ENCODE measurements around the gene DHRSX. TPM values are rescaled to one million over a fixed set of nuclear protein-coding genes. Genes with fewer than 3 reads are reported as not detected.

Gene DHRSX
- polyA plus RNA-seq, 2 of the 4 experiments (the other 2 are of a cell fraction), result 32.1 to 56.3 TPM

DNA sequence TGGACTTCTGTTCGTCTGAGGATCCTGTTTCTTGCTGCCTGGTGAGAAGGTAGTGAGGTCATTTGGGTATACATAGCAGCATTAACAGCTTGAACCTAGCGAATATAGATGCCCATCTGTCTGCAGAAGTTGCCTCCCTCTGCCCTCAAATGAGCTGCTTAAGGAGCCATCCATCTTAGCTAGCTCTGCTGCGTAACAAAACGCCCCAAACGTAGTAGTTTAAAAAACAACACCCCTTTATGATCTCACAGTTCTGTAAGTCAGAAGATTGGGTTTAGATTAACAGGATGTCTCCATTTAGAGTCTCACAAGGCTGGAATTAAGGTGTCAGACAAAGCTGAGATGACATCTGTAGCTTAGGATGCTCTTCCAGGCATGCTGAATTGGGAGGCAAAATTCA is 185.3 kb downstream of the DHRSX start:
- peaks cover 14% of the 10 kb centered on the region for H3K4me1 ChIP-seq
- FAIRE-seq (no peak), ATAC-seq (no peak), DNase-seq (ENCODE audit: low read depth in 1 of 2, low spot score in 1 of 2) (no peak)
- no peak overlapping the region for H3K4me2 ChIP-seq
- peaks cover 4% of the 10 kb centered on the region; the same call in 2 of the 3 replicates for H3K9me3 ChIP-seq
- 82% methylated on average over 5 of the region's 5 CpGs for whole genome bisulfite sequencing (ENCODE audit: missing lambda C conversion rate)
- CTCF ChIA-PET, result no interaction called here
- H3K27ac ChIP-seq, result no peak overlapping the region
- no peak overlapping the region for H3K4me3 ChIP-seq
- TF ChIP-seq ZC3H11A (IDR thresholded peaks at IDR 0.05) (no peak), TP53 (CRISPR knock-in tag; IDR thresholded peaks at IDR 0.05) (no peak), EP300 (IDR thresholded peaks at IDR 0.05) (no peak), POLR2AphosphoS2 (conservative IDR thresholded peaks at IDR 0.05; ENCODE audit: low read length) (no peak), BHLHE40 (IDR thresholded peaks at IDR 0.05; ENCODE audit: low read depth, low read length) (no peak), KDM5A (IDR thresholded peaks at IDR 0.05) (no peak), RARB (CRISPR knock-in tag; IDR thresholded peaks at IDR 0.05) (no peak), SMC3 (IDR thresholded peaks at IDR 0.05) (no peak), GATA3 (IDR thresholded peaks at IDR 0.05; ENCODE audit: borderline replicate concordance) (no peak), CBX2 (IDR thresholded peaks at IDR 0.05; ENCODE audit: borderline replicate concordance, low read depth) (no peak), CHD2 (IDR thresholded peaks at IDR 0.05; ENCODE audit: low read length, partially characterized antibody) (no peak), FOSB (CRISPR knock-in tag; IDR thresholded peaks at IDR 0.05) (no peak), ZFP36 (IDR thresholded peaks at IDR 0.05; ENCODE audit: borderline replicate concordance, partially characterized antibody) (no peak)
- TF ChIP-seq, protein P1, sequence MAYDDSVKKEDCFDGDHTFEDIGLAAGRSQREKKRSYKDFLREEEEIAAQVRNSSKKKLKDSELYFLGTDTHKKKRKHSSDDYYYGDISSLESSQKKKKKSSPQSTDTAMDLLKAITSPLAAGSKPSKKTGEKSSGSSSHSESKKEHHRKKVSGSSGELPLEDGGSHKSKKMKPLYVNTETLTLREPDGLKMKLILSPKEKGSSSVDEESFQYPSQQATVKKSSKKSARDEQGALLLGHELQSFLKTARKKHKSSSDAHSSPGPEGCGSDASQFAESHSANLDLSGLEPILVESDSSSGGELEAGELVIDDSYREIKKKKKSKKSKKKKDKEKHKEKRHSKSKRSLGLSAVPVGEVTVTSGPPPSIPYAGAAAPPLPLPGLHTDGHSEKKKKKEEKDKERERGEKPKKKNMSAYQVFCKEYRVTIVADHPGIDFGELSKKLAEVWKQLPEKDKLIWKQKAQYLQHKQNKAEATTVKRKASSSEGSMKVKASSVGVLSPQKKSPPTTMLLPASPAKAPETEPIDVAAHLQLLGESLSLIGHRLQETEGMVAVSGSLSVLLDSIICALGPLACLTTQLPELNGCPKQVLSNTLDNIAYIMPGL (CRISPR knock-in tag; IDR thresholded peaks at IDR 0.05; ENCODE audit: borderline replicate concordance), result no peak
- TF ChIP-seq, protein P2, sequence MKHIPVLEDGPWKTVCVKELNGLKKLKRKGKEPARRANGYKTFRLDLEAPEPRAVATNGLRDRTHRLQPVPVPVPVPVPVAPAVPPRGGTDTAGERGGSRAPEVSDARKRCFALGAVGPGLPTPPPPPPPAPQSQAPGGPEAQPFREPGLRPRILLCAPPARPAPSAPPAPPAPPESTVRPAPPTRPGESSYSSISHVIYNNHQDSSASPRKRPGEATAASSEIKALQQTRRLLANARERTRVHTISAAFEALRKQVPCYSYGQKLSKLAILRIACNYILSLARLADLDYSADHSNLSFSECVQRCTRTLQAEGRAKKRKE (CRISPR knock-in tag; IDR thresholded peaks at IDR 0.05; ENCODE audit: low read depth), result no peak
- TF ChIP-seq, protein P3, sequence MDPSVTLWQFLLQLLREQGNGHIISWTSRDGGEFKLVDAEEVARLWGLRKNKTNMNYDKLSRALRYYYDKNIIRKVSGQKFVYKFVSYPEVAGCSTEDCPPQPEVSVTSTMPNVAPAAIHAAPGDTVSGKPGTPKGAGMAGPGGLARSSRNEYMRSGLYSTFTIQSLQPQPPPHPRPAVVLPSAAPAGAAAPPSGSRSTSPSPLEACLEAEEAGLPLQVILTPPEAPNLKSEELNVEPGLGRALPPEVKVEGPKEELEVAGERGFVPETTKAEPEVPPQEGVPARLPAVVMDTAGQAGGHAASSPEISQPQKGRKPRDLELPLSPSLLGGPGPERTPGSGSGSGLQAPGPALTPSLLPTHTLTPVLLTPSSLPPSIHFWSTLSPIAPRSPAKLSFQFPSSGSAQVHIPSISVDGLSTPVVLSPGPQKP (IDR thresholded peaks at IDR 0.05; ENCODE audit: low read depth, low read length), result no peak
- POLR2A ChIA-PET, result no interaction called here

DNA sequence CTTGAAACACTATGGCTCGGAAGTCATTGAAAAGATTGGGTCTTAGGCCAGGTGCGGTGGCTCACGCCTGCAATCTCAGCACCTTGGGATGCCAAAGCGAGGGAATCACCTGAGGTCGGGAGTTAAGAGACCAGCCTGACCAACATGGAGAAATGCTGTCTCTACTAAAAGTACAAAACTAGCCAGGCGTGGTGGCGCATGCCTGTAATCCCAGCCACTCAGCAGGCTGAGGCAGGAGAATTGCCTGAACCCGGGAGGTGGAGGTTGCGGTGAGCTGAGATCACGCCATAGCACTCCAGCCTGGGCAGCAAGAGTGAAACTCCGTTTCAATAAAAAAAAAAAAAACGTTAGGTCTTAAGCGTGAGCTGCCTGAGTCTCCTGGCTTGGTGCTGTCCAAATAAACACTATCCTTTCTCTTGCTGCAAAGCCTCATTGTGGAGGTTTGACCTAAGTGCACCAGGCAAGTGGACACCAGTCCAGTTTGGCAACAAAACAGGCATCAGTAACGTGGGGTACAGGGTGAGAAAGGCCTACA is 185.9 kb downstream of the DHRSX start:
- TF ChIP-seq CBX2 (IDR thresholded peaks at IDR 0.05; ENCODE audit: borderline replicate concordance, low read depth) (no peak), NFE2L2 (conservative IDR thresholded peaks at IDR 0.05; ENCODE audit: low read length) (no peak), TFCP2L1 (CRISPR knock-in tag; IDR thresholded peaks at IDR 0.05) (no peak), JUNB (IDR thresholded peaks at IDR 0.05) (no peak), TP53 (CRISPR knock-in tag; IDR thresholded peaks at IDR 0.05) (no peak), FOSB (CRISPR knock-in tag; IDR thresholded peaks at IDR 0.05) (no peak), MAFK (IDR thresholded peaks at IDR 0.05; ENCODE audit: partially characterized antibody) (no peak), HOXB13 (CRISPR knock-in tag; IDR thresholded peaks at IDR 0.05; ENCODE audit: low read depth) (no peak), FOSL2 (IDR thresholded peaks at IDR 0.05) (no peak), FOSL2 (CRISPR knock-in tag; IDR thresholded peaks at IDR 0.05) (no peak), CHD4 (IDR thresholded peaks at IDR 0.05; ENCODE audit: borderline replicate concordance) (no peak), FOXS1 (CRISPR knock-in tag; IDR thresholded peaks at IDR 0.05) (no peak), RARB (CRISPR knock-in tag; IDR thresholded peaks at IDR 0.05) (no peak), BHLHE40 (IDR thresholded peaks at IDR 0.05; ENCODE audit: low read depth, low read length) (no peak)
- TF ChIP-seq, protein P4, sequence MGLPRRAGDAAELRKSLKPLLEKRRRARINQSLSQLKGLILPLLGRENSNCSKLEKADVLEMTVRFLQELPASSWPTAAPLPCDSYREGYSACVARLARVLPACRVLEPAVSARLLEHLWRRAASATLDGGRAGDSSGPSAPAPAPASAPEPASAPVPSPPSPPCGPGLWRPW (IDR thresholded peaks at IDR 0.05), result no peak
- TF ChIP-seq, protein P5, sequence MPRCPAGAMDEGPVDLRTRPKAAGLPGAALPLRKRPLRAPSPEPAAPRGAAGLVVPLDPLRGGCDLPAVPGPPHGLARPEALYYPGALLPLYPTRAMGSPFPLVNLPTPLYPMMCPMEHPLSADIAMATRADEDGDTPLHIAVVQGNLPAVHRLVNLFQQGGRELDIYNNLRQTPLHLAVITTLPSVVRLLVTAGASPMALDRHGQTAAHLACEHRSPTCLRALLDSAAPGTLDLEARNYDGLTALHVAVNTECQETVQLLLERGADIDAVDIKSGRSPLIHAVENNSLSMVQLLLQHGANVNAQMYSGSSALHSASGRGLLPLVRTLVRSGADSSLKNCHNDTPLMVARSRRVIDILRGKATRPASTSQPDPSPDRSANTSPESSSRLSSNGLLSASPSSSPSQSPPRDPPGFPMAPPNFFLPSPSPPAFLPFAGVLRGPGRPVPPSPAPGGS (IDR thresholded peaks at IDR 0.05), result no peak
- TF ChIP-seq, protein P1 (CRISPR knock-in tag; IDR thresholded peaks at IDR 0.05; ENCODE audit: borderline replicate concordance), result no peak
- TF ChIP-seq, protein P3 (IDR thresholded peaks at IDR 0.05; ENCODE audit: low read depth, low read length), result no peak
- ChIA-PET POLR2A (no interaction called here), CTCF (no interaction called here)
- no peak for FAIRE-seq
- Histone ChIP-seq H3K4me2 (no peak overlapping the region), H3K9me3 (peaks cover 4% of the 10 kb centered on the region; the same call in 2 of the 3 replicates), H3K4me3 (no peak overlapping the region), H3K27ac (no peak overlapping the region), H3K4me1 (peaks cover 14% of the 10 kb centered on the region)
- no peak for ATAC-seq
- 85% methylated on average over 14 of the region's 14 CpGs for WGBS (ENCODE audit: missing lambda C conversion rate)
- no peak for DNase-seq (ENCODE audit: low read depth in 1 of 2, low spot score in 1 of 2)

All from A549 (cell line).